ENCODE results near the gene CNPY3. TPM values are rescaled to one million over a fixed set of nuclear protein-coding genes. Genes with fewer than 3 reads are reported as not detected.

CNPY3 gene
- polyA plus RNA-seq (2011; rRNA removed) (28.2 and 30.3 TPM in 2 replicates), polyA plus RNA-seq (2017; fragmentation: RNase III; extraction: RNeasy Plus Mini Kit Qiagen cat#74134 plus additional on column Dnase treatment) (31.9 to 39.4 TPM (median 38.5 TPM) in 3 replicates), polyA minus RNA-seq (2011; rRNA and poly(A)+ RNA removed) (20.7 and 23.6 TPM in 2 replicates)
- polyA plus RNA-seq (2012; cell fraction: cytosol; rRNA removed) = 34.5 and 35.9 TPM in 2 replicates
- polyA plus RNA-seq (2012; cell fraction: nucleus; rRNA removed) = 30.6 and 32.0 TPM in 2 replicates

GRCh38 chr6:42928986-42929820, at the start of gene CNPY3:
CNPY3 (plus strand) TSS chr6:42929480; CDS start chr6:42929571, 91 bp downstream.
- H3K4me2 ChIP-seq = peak within 1 kb of the TSS; percentile 77
- H3K4me1 ChIP-seq = peaks cover 11% of the 10 kb centered on the region; the same call in 2 of the 3 replicates
- TF ChIP-seq MYC (IDR thresholded peaks at IDR 0.05; ENCODE audit: borderline replicate concordance, low read length) (peak; percentile 86; the same call in 1 of the 2 replicates), CBX8 (IDR thresholded peaks at IDR 0.05) (no peak), JUN (IDR thresholded peaks at IDR 0.05) (peak; percentile 45 to 49; a peak in 3 of 5 replicates), HOXB13 (CRISPR knock-in tag; IDR thresholded peaks at IDR 0.05; ENCODE audit: low read depth) (0 out of 2 replicates have a peak, but pooled peaks have one; percentile 41), HOXB5 (CRISPR knock-in tag; IDR thresholded peaks at IDR 0.05) (peak; percentile 74), PHF8 (IDR thresholded peaks at IDR 0.05; ENCODE audit: borderline replicate concordance, low read depth) (no peak; the same call in 1 of the 2 replicates), MAZ (IDR thresholded peaks at IDR 0.05; ENCODE audit: borderline replicate concordance, low read depth, low read length) (no peak), BHLHE40 (IDR thresholded peaks at IDR 0.05; ENCODE audit: low read depth, low read length) (peak; percentile 13; the same call in 1 of the 2 replicates), USF2 (IDR thresholded peaks at IDR 0.05) (peak; percentile 81), BCL3 (IDR thresholded peaks at IDR 0.05) (peak; percentile 26; the same call in 1 of the 3 replicates), POLR2A (IDR thresholded peaks at IDR 0.05; ENCODE audit: low read length) (peak; percentile 51), POLR2AphosphoS2 (conservative IDR thresholded peaks at IDR 0.05; ENCODE audit: low read length) (no peak), RFX5 (IDR thresholded peaks at IDR 0.05) (peak; percentile 84), MAX (IDR thresholded peaks at IDR 0.05) (peak; percentile 98), PBX3 (IDR thresholded peaks at IDR 0.05) (peak; percentile 81), ATOH8 (CRISPR knock-in tag; IDR thresholded peaks at IDR 0.05; ENCODE audit: low read depth) (no peak), E2F6 (IDR thresholded peaks at IDR 0.05; ENCODE audit: borderline replicate concordance, low read depth) (peak; percentile 94)
- CTCF ChIA-PET = interaction anchor here (1.0 to 3.0 kb wide), 6 partner anchors 12 to 215 kb away, joined by 3 to 14 read pairs (median 3); no protein-coding TSS in a partner anchor
- ATAC-seq (peak; percentile 97), DNase-seq (ENCODE audit: low read depth in 1 of 2, low spot score in 1 of 2) (peak; percentile 88 to 98), FAIRE-seq (no peak)
- peak within 1 kb of the TSS; percentile 62 for H3K4me3 ChIP-seq
- POLR2A ChIA-PET = interaction anchor here (0.6 to 2.5 kb wide), 13 partner anchors 8 to 589 kb away, joined by 3 to 13 read pairs (median 4); partner anchors contain the start of genes CUL7, PEX6, PPP2R5D and RRP36
- no peaks in the 10 kb centered on the region for H3K9me3 ChIP-seq
- WGBS (ENCODE audit: missing lambda C conversion rate) = 1% methylated on average over 27 of the region's 63 CpGs
- peak within 1 kb of the TSS; percentile 84 to 97 for H3K27ac ChIP-seq
